ENCODE results near the gene HOXD12.

GRCh38 chr2:176084611-176085119, 14.9 kb upstream of the HOXD12 start:
- TF ChIP-seq POLR2A (IDR thresholded peaks at IDR 0.05) (no peak), CTCF (IDR thresholded peaks at IDR 0.05) (no peak)

Measured in lower leg skin (tissue), 3 donors.